Activated T-cell treated with anti-CD3 and anti-CD28 coated beads, Interleukin-2, amount 50 U/mL, for 4 hours (primary cell): ENCODE data around the gene DNAAF1. TPM values are rescaled to one million over a fixed set of nuclear protein-coding genes. Genes with fewer than 3 reads are reported as not detected.

Source experiments
- ATAC-seq, 2 donors: fragments of 200-7000 bp; cut with Tn5 transposase; one replicate each; pipeline ENCODE4 v1.10.0; 2021
- DNase-seq: peaks from one replicate; pipeline ENCODE4 v3.0.0-alpha.2; 2020
- H3K27me3 Mint-ChIP-seq: one replicate; pipeline ENCODE4 v1.8.0; 2021; ENCODE audit warnings: low read depth, mixed read lengths
- H3K36me3 Mint-ChIP-seq: one replicate; pipeline ENCODE4 v1.8.0; 2022; ENCODE audit warnings: mixed read lengths; ENCODE audit not compliant: insufficient read depth
- H3K4me1 Mint-ChIP-seq: one replicate; pipeline ENCODE4 v1.8.0; 2021; ENCODE audit warnings: low read depth, mixed read lengths
- H3K4me3 Mint-ChIP-seq: one replicate; pipeline ENCODE4 v1.8.0; 2021; ENCODE audit warnings: mild to moderate bottlenecking, moderate library complexity, mixed read lengths
- H3K9me3 Mint-ChIP-seq: one replicate; pipeline ENCODE4 v1.8.0; 2021; ENCODE audit warnings: mixed read lengths
- total RNA-seq, 3 donors: library from RNA; stranded (reverse); gene quantifications; one replicate each; pipeline ENCODE4 v1.2.1, GENCODE V29; 2021

DNAAF1 gene
- total RNA-seq, 3 donors from 2014 or later, result not detected

DNA sequence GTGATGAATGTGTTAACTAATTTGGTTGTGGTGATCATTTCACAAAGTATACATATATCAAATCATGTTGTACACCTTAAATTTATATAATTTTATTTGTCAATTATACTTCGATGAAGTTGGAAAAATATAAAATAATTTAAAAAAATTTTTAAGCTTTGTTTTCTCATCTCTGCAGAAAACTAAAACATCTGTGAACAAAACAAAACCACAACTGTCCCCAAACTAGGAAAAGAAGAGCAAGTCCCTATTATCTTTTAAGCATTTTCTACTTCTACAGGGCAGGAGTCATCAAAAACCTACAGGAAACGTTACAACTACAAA lies 6.6 kb upstream of the DNAAF1 start:
- H3K9me3 Mint-ChIP-seq, result no peaks in the 10 kb centered on the region
- peaks cover 24% of the 10 kb centered on the region for H3K4me1 Mint-ChIP-seq
- DNase-seq, result no peak
- no peak for ATAC-seq
- no peak overlapping the region for H3K4me3 Mint-ChIP-seq
- H3K36me3 Mint-ChIP-seq, result peaks cover 7% of the 10 kb centered on the region
- H3K27me3 Mint-ChIP-seq, result no peaks in the 10 kb centered on the region

DNA sequence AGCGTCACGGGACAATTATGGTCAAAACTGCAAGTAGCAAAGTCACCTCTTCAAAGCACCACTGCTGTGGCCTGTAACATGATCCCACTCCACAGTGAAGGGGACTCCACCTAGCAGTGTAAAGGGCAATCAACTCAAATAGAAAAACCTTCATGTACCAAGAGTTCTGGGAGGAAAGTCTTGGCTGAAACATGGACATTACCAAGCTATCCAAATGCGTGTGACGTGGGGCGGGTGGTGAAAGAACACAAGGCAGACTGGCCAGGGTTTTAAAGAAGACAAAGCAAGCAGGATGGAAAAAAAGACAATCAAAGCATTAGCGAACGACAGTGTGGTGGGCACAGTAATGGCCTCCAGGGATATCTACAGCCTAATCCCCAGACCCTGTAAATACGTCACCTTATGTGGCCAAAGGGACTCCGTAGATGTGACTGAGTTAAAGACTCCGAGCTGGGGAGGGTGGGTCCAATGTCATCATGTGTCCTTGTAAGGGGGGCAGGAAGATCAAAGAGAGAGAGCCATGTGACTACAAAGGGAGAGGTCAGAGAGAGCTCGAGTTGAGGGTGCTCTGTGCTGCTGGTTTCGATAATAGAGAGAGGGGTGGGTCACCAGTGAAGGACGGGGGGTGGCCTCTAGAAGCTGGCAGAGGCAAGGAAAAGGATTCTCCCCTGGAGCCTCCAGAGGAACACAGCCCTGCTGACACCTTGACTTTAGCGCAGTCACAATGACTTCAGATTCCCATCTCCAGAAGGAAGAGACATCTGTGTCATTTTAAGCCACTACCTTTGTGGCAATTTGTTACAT lies 6.1 kb upstream of the DNAAF1 start:
- Mint-ChIP-seq H3K4me3 (no peak overlapping the region), H3K9me3 (no peaks in the 10 kb centered on the region), H3K36me3 (peaks cover 7% of the 10 kb centered on the region), H3K4me1 (peaks cover 27% of the 10 kb centered on the region), H3K27me3 (no peaks in the 10 kb centered on the region)
- ATAC-seq (peak; percentile 75 to 76), DNase-seq (no peak)

GRCh38 chr16:84139628-84140258 lies 5.4 kb upstream of the DNAAF1 start:
- peaks cover 31% of the 10 kb centered on the region for H3K4me1 Mint-ChIP-seq
- ATAC-seq (no peak), DNase-seq (no peak)
- peaks cover 7% of the 10 kb centered on the region for H3K36me3 Mint-ChIP-seq
- no peaks in the 10 kb centered on the region for H3K27me3 Mint-ChIP-seq
- no peak overlapping the region for H3K4me3 Mint-ChIP-seq
- no peaks in the 10 kb centered on the region for H3K9me3 Mint-ChIP-seq

- Mint-ChIP-seq H3K4me3 (no peak overlapping the region), H3K9me3 (no peaks in the 10 kb centered on the region), H3K36me3 (peaks cover 5% of the 10 kb centered on the region), H3K27me3 (peaks cover 3% of the 10 kb centered on the region), H3K4me1 (peaks cover 29% of the 10 kb centered on the region)
- ATAC-seq (no peak), DNase-seq (no peak)
These were observed 3.9 kb upstream of the DNAAF1 start for GRCh38 chr16:84141143-84141670.

- DNase-seq (no peak), ATAC-seq (no peak)
- Mint-ChIP-seq H3K27me3 (peaks cover 3% of the 10 kb centered on the region), H3K9me3 (no peaks in the 10 kb centered on the region), H3K4me3 (peak overlapping the region; percentile 96), H3K36me3 (peaks cover 2% of the 10 kb centered on the region), H3K4me1 (peaks cover 23% of the 10 kb centered on the region)
These were observed 2.0 kb upstream of the DNAAF1 start for GRCh38 chr16:84143081-84143480.

DNA sequence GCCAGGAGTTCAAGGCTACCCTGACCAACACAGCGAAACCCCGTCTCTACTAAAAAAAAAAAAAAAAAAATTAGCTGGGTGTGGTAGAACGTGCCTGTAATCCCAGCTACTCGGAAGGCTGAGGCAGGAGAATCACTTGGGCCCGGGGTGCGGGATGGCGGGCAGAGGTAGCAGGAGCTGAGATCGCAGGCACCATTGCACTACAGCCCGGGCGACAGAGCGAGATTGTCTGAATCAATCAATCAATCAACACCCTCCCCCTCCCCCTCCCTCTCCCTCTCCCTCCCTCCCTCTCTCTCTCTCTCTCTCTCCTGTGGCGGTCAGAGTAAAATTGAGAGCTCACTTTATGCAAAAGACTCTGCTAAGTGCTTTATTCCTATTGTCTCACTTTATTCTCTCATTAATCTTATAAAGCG lies 1.3 kb upstream of the DNAAF1 start:
- Mint-ChIP-seq H3K36me3 (peaks cover 2% of the 10 kb centered on the region), H3K9me3 (no peaks in the 10 kb centered on the region), H3K4me3 (peak overlapping the region; percentile 96), H3K27me3 (peaks cover 3% of the 10 kb centered on the region), H3K4me1 (peaks cover 18% of the 10 kb centered on the region)
- ATAC-seq (no peak), DNase-seq (no peak)

DNA sequence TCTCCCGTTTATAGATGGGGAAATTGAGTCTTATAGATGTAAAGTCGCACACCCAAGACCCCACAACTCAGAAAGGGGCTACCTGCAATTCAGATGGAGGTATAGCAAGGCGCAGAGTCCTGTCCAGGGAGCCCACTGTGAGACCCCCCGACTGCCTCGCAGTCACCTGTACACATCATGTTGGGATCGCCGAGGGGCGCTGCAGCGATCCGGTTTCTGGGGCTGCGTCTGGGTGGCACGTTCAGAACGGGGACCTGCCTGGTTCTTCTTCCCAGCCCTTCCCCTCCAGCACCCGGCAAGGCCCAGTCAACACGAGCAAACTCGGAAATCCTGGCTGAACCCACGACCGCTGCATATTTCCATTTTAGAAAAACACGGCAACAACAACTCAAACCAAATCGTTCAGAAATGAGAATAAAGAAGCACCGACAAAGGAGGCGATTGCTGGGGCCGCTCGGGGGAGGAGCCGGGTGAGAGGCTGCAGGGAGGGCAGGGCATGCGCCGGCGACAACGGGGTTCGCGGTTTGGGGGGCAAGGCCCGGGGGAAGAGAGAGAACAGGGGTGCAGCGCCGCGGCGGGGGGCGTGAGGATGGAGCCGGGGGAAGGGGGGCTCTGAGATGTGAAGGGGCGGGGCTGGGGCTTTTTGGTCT lies 774 bp upstream of the DNAAF1 start:
- peaks cover 14% of the 10 kb centered on the region for H3K4me1 Mint-ChIP-seq
- no peaks in the 10 kb centered on the region for H3K36me3 Mint-ChIP-seq
- no peaks in the 10 kb centered on the region for H3K9me3 Mint-ChIP-seq
- DNase-seq (peak; percentile 11), ATAC-seq (peak; percentile 58 to 64)
- peak overlapping the region; percentile 96 for H3K4me3 Mint-ChIP-seq
- H3K27me3 Mint-ChIP-seq, result peaks cover 3% of the 10 kb centered on the region

DNA sequence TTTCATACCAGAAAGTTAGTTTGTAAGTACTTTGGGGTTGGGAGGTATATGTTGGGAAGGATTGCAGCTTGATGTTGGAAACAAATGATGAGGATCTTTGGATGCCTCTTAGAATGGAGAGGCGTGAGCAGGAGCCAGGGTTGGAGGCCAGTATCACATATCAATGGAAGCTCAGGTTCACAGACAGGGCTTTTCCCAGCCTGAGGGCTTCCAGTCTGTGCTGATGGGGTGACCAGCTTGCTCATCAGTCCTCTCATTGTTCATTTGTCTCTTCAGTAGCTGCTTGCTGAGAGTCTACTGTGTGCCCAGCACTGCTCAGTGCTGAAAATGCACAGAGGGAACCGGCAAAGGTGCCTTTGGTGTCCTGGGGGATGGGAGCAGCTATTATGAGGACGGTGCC lies 5.8 kb downstream of the DNAAF1 start:
- H3K36me3 Mint-ChIP-seq, result no peaks in the 10 kb centered on the region
- no peak overlapping the region for H3K4me3 Mint-ChIP-seq
- H3K27me3 Mint-ChIP-seq, result peaks cover 13% of the 10 kb centered on the region
- H3K9me3 Mint-ChIP-seq, result no peaks in the 10 kb centered on the region
- ATAC-seq, result no peak
- no peaks in the 10 kb centered on the region for H3K4me1 Mint-ChIP-seq
- no peak for DNase-seq

- Mint-ChIP-seq H3K9me3 (no peaks in the 10 kb centered on the region), H3K4me3 (no peak overlapping the region), H3K4me1 (no peaks in the 10 kb centered on the region), H3K27me3 (peaks cover 16% of the 10 kb centered on the region), H3K36me3 (no peaks in the 10 kb centered on the region)
- no peak for DNase-seq
- no peak for ATAC-seq
These were observed 8.6 kb downstream of the DNAAF1 start for GRCh38 chr16:84153660-84154214.

DNA sequence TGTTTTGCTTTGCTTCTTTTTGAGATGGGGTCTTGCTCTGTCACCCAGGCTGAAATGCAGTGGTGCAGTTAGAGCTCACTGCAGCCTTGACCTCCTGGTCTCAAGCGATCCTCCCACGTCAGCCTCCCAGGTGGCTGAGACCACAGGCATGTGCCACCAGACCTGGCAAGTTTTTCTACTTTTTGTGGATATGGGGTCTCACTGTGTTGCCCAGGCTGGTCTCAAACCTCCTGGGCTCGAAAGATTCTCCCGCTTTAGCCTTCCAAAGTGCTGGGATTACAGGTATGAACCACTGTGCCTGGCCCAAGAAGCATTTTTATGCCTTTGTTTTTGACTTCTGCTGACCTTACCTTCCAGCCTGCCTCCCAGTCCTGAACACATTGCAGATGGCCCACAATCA lies 10.1 kb downstream of the DNAAF1 start:
- no peaks in the 10 kb centered on the region for H3K9me3 Mint-ChIP-seq
- ATAC-seq (no peak), DNase-seq (no peak)
- H3K4me3 Mint-ChIP-seq, result no peak overlapping the region
- peaks cover 24% of the 10 kb centered on the region for H3K27me3 Mint-ChIP-seq
- no peaks in the 10 kb centered on the region for H3K4me1 Mint-ChIP-seq
- H3K36me3 Mint-ChIP-seq, result no peaks in the 10 kb centered on the region

GRCh38 chr16:84155771-84156170 lies 10.7 kb downstream of the DNAAF1 start:
- DNase-seq (no peak), ATAC-seq (no peak)
- Mint-ChIP-seq H3K4me3 (no peak overlapping the region), H3K9me3 (no peaks in the 10 kb centered on the region), H3K4me1 (no peaks in the 10 kb centered on the region), H3K36me3 (no peaks in the 10 kb centered on the region), H3K27me3 (peaks cover 24% of the 10 kb centered on the region)

DNA sequence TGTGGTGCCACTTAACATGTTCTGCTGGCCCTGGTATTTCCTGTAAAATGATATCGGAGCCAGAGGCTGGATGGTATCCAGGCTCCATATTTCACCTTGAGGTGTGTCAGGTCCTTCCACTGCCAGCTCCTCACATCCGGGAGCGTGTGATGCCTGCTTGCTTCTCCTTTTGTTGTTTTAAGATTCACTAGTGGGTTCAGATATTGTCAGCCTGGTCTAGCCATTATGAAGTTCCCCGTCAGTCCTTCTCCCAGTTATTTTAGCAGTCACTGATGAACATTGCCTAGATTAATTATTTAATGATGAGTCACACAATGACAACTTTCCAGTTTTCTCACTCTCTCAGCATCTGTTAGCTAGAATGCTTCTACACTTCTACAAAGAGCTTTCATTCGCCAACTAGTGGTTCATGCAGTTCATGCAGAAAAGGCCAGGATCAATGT lies 11.3 kb downstream of the DNAAF1 start:
- H3K36me3 Mint-ChIP-seq, result no peaks in the 10 kb centered on the region
- peaks cover 19% of the 10 kb centered on the region for H3K27me3 Mint-ChIP-seq
- no peaks in the 10 kb centered on the region for H3K4me1 Mint-ChIP-seq
- H3K4me3 Mint-ChIP-seq, result no peak overlapping the region
- no peak for ATAC-seq
- H3K9me3 Mint-ChIP-seq, result no peaks in the 10 kb centered on the region
- no peak for DNase-seq

DNA sequence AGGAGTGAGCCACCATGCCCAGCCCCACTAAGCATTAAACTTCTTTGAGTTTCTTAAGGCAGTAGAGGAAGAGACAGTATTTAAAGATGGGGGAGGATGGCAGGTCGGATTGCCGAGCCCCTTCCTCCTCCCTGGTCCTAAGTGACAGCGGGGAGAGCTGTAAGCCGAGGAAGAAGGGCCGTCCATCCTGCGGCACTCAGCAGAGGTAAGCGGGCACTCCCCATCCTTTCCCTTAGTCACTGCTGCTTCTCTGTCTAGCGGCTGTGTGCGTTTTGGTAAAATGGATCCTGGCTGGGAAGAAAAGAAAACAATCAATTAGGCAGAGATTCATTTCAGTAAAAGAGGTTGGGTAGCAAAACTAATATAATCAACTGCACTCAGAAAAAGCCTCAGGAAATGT lies 13.9 kb downstream of the DNAAF1 start:
- Mint-ChIP-seq H3K4me3 (no peak overlapping the region), H3K36me3 (no peaks in the 10 kb centered on the region), H3K27me3 (peaks cover 22% of the 10 kb centered on the region), H3K4me1 (no peaks in the 10 kb centered on the region), H3K9me3 (no peaks in the 10 kb centered on the region)
- ATAC-seq, result no peak
- no peak for DNase-seq

GRCh38 chr16:84159800-84160199 lies 14.7 kb downstream of the DNAAF1 start:
- no peaks in the 10 kb centered on the region for H3K36me3 Mint-ChIP-seq
- H3K4me1 Mint-ChIP-seq, result no peaks in the 10 kb centered on the region
- H3K9me3 Mint-ChIP-seq, result no peaks in the 10 kb centered on the region
- ATAC-seq (no peak), DNase-seq (no peak)
- peaks cover 23% of the 10 kb centered on the region for H3K27me3 Mint-ChIP-seq
- H3K4me3 Mint-ChIP-seq, result no peak overlapping the region
